Left ventricle myocardium superior (tissue), 1 donor: ENCODE results near the gene REEP1. TPM values are rescaled to one million over a fixed set of nuclear protein-coding genes. Genes with fewer than 3 reads are reported as not detected.
"Not testable (repeated sequence)": the region's sequence is repeated elsewhere in the genome, so short reads cannot be mapped to it uniquely, and the experiment has no call there.

Source experiments
- ATAC-seq: fragments of 200-7000 bp; cut with Tn5 transposase; one replicate; pipeline ENCODE4 v1.9.1; 2020; ENCODE audit warnings: mild to moderate bottlenecking, moderate library complexity
- DNase-seq: peaks from one replicate; pipeline ENCODE4 v3.0.0-alpha.2; 2020
- intact Hi-C: fragments of 100-400 bp; cut with micrococcal nuclease; formaldehyde crosslinking; loops from one replicate; pipeline ENCODE4 v1.11.0; 2022
- total RNA-seq: library from RNA; stranded (reverse); fragmentation: NEBNext Ultra II Directional; extraction: Animal tissue kit (Norgen Biotek cat#: 25700); gene quantifications from one replicate; pipeline ENCODE4 v1.2.1, GENCODE V29; 2021
- donor health status: DM: no; HTN: yes; CAD: no; lungs with severe emphysema.

The REEP1 gene
- total RNA-seq, 1 donor from 2014 or later, result 21.3 TPM

DNA sequence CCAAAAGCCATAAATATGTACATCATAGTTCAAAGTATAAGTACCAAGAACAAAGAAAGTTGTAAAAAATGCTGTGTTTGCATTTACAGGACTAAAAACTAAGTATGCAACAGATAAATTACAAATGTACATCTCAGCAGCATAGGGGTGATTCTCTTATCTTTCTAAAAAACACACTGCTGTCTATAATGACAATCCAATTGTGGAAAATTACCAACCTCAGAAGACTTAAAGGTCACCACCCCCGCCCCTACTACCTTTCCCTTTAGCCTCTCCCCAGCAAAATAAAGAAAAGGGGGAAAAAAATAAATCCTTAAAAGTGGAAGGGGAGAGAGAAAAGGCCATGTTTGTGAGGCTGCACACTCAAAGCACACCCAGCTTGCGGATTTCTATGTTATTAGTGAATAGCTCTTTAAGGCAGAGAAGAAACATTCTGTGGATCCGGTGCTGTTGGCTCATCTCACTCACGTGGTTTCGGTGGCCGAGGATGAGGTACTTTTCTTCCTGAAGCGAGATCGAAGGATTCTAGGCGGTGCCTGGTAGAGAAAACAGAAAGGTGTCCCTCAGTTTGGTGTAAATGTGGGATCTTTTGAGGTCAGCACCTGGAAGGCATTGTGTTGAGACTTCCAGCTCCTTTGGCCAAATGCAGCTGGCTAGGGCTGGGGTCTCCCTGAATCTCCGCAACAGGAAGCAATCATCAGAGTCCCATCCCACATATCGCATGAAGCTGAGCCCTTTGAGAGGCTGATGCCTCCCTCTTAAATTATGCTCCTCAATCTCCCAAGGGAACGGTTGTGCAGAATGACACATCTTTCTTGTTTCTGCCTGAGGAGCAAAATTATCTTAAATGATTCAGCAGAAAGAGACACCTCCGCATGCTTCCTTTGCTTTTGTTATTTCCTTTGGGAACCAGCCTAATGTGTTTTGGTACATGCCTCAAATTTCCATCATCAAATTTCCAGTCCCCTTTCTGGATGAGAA lies 120.6 kb downstream of the REEP1 start:
- DNase-seq (no peak), ATAC-seq (no peak)
- intact Hi-C loops, result no loop called here

DNA sequence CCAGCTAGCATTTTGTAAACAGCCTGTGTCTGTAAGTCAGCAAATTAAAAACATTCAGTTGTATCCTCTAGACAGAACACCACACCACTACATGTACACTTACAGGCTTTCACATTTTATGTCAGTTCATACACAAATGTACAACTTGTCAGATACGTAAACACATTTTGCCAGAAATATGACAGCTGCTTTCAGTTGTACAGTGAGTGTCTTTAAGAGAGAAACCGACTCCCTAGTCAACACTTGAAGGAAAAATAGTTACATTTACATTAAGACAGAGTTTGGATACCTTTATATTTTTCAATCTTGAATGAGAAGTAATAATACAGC lies 123.0 kb downstream of the REEP1 start:
- DNase-seq (no peak), ATAC-seq (no peak)
- intact Hi-C loops, result no loop called here

DNA sequence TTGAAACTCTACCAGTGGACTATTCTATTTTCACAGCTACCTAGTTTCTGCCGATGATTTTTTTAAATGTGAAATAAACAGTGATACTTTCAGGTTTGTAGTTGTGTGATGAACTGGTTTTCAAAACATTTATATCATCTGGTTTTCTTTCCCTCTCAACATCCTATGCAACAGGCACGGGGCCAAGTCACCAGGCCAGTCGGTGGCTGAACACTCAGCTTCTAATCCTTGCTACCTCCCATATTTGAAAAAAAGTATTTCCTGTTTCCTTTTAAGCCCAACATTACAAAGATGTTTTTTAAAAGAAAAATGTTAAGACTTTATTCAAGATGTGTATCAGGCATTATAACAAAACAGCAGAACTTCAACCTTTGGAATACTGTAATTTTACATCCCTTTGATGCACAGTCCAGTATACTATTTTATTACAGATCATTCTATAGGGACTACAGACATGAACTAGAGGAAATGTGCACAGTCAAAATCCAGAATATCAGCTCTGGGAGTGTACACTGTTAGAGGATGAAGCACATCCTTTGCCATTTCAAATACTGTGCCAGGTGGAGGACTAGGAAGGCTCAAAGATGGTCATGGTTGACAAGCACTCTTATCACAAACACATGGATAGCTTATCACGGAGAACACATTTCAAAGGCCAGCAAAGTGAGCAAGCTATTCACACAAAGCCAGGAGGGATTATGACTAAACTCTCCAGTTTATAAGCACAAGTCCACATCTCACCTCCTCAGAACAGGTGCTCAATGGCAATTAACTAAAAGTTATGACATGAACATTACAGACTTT lies 123.5 kb downstream of the REEP1 start:
- DNase-seq, result no peak
- intact Hi-C loops, result no loop called here
- ATAC-seq, result no peak

DNA sequence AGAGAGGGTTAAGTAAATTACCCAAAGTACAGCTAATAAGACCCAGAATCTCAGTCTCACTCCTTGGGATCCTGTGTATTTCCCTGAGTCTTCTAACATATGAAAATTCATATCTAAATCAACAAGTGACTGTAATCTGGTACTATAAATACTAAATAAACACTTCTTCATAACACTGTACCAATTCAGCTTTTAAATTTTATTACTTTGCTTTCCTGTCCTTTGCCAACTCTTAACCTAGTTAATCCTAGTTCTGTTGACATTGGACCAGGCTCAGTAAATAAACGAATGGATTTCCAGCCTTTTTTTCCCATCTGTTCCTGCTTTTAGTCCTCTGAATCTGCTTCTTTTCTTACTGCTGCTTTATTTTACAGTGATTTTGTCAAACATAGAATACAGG lies 124.4 kb downstream of the REEP1 start:
- no peak for DNase-seq
- ATAC-seq, result no peak
- intact Hi-C loops, result no loop called here

DNA sequence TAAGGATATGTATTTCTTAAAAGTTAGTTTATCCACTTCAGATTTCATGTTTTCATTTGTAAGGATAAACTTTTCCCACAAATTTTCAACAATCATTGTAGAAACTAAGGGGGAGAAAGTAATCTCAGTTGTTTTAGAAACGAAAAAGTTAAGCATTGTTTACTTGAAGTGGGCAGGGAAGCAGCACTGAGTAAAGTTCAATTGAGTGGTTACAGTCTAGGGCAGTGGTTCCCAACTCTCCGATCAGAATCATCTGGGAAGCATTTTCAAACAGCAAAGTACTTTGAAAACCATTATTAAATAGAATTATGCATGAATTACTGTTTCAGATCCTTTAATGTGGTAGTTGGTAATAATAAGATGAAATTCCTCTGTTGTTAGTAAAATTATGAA lies 125.6 kb downstream of the REEP1 start:
- ATAC-seq (no peak), DNase-seq (no peak)
- intact Hi-C loops, result no loop called here

DNA sequence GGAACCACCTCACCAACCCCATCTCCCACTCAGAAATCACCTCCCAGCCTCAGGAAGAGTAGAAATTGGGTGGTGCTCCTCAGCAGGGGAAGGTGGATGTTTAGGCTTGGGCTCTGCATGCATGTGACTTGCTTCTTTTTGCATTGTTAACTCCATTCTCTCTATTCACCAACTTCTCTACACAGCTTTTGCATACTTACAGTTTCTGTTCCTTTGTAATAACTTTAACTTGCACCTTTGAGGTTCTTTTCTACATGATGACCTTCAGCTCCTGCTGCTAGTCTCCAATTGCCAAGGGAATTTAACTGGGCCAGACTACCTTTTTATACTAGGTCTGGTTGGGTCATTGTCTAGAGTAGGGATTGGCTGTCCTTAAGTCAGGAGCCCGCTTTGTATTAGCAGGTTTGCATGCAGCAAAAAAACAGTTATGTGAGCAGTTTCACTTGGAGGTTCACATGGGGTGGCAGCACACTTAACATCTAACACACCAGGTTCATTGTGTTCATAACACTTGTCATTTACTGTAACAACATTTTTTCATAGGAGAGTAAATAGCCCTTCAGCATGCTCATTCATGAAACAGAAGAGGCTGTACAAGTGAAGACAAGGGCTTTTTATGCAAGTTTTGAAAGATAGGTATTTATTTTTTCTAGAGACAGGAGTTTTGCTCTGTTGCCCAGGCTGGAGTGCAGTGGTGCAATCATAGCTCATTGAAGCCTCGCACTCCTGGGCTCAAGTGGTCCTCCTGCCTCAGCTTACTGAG lies 126.2 kb downstream of the REEP1 start:
- intact Hi-C loops, result no loop called here
- ATAC-seq, result no peak
- DNase-seq, result no peak

DNA sequence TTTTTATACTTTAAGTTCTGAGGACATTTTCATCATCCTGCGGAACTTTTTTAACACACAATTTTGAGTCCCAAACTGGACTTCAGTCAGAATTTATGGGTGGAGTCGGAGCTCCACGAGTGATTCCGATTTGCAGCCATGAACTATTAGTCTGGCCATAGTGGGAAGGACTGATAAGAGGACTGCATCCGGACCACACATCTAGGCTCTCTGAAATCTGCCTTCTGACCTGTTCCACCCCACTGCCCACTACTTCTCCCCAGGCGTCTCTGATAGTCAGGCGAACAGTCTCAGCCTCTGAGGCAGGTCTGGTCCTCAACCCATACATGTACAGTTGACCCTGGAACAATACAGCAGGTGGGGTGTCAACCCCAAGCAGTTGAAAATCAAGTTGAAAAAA lies 133.0 kb downstream of the REEP1 start:
- DNase-seq (no peak), ATAC-seq (no peak)
- intact Hi-C loops, result no loop called here

DNA sequence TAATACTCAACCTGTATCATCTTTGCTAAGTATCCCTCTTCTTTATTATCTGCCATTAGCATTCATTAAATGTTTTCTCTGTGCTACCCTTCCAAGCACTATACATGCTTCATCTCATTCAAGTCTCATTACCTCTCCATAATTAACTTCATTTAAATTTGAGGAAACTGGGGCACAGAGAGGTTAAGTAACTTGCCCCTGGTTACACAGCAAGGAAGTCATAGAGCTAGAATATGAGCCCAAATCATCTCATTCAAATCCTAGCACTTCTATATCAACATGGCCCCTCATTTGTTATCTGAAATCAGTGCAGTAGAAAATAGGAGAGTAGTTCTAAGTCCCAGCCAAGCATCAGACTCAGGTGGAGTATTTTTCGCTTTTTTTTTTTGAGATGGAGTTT lies 133.8 kb downstream of the REEP1 start:
- intact Hi-C loops, result no loop called here
- ATAC-seq (no peak), DNase-seq (no peak)

DNA sequence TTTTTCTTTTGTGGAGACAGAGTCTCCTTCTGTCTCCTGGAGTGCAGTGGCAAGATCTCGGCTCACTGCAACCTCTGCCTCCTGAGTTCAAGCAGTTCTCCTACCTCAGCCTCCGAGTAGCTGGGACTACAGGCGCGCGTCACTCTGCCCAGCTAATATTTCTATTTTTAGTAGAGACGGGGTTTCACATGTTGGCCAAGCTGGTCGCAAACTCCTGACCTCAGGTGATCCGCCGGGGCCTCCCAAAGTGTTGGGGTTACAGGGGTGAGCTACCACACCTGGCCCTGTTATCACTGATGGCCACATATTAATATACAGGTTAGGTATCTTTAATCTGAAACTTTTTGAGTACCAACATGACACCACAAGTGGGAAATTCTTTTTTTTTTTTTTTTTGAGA lies 134.7 kb downstream of the REEP1 start:
- intact Hi-C loops, result no loop called here
- DNase-seq (no peak), ATAC-seq (peak; percentile 42)

DNA sequence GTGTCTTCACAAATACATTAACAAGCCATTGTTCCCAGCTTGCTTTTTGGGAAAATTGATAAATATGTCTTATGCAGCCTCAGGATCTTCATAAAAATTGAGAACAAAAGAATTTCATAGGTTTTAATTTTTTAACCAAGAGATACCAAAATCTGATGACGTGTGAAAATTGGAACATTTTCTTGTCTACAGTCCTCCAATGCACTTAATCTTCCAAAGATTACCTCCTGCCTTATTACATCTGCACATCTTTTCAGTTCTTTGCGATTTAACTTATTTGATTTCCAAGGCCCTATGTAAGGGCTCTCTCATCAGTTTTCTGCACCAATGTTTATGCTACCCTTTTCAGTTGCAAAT lies 135.1 kb downstream of the REEP1 start:
- DNase-seq (no peak), ATAC-seq (no peak)
- intact Hi-C loops, result no loop called here

DNA sequence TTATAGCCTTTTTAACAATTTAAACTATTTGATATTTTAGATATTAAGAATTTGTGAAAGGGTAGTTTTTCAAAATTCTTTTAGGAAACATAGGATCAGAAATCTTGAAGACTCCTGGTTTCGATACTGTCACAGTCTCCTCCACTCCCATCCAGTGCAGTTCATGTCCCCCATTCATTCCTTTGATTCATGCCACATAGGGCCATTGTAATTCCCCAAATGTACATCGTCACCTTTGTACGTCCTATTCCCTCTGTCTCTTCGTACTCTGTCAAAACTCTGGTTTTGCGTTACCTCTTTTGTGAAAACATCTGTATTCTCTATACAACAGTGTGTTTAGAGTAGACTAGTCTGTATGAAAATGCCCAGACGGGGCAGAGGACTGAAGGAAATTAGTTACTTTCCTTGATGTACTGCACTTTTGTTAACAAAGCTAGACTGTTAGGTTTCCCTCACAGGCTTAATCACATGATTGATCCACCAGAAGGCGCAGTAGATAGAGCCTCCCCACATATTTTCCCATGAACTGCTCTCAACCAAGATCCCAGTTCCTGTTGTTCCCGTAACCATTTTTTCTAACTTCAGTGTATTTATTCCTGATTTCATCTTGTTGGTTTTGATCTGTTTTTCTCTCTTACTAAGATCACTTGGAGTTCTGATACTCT lies 135.6 kb downstream of the REEP1 start:
- intact Hi-C loops, result no loop called here
- DNase-seq (no peak), ATAC-seq (peak; percentile 21)

DNA sequence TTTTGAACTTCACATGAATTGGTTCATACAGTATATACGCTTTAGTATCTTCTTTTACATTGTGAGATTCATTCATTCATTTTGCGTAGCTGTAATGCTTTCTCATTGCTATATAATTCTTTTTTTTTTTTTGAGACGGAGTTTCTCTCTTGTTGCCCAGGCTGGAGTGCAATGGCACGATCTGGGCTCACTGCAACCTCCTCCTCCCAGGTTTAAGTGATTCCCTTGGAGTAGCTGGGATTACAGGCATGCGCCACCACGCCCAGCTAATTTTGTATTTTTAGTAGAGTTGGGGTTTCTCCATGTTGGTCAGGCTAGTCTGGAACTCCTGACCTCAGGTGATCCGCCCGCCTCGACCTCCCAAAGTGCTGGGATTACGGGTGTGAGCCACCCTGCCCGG lies 136.9 kb downstream of the REEP1 start:
- ATAC-seq, intact Hi-C loops, DNase-seq: not testable (repeated sequence)

DNA sequence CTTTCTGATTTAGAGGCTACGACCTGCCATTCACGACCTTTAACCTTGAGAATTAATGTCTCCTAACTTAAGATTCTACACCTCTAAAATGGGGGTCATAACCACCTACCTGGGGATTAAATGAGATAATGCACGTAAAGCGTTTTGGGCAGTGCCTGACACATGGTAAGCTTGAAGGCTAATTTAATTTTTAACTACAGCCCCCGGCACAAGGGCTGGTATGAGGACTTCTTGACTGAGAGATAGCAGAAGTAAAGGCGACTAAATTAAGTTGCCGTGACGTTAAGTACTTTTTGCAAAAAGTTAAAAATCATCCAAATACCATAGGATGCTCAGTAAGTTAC lies 137.6 kb downstream of the REEP1 start:
- no peak for DNase-seq
- ATAC-seq, result no peak
- intact Hi-C loops, result no loop called here

DNA sequence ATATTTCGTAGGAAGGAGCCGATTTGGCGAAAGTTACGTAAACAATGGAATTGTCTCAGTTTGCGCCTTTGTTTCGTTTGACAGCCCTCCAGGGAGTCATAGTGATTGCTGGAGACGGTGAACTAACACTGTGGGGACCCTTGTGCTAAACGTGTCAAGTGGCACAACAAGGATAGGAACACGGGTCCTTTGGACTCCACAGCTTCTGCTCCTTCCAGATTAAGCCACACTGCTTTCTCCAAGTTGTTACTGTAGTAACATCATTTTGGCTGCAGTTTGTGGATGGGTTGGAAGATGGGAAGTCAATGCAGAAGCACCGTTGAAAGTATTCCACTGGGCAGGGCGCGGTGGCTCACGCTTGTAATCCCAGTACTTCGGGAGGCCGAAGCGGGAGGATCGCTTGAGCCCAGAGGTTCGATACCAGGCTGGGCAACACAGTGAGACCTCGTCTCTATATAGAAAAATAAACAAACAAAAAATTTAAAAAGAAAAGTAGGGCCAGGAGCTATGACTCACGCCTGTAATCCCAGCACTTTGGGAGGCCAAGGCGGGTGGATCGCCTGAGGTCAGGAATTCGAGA lies 141.5 kb downstream of the REEP1 start:
- intact Hi-C loops, result no loop called here
- DNase-seq, result no peak
- no peak for ATAC-seq

DNA sequence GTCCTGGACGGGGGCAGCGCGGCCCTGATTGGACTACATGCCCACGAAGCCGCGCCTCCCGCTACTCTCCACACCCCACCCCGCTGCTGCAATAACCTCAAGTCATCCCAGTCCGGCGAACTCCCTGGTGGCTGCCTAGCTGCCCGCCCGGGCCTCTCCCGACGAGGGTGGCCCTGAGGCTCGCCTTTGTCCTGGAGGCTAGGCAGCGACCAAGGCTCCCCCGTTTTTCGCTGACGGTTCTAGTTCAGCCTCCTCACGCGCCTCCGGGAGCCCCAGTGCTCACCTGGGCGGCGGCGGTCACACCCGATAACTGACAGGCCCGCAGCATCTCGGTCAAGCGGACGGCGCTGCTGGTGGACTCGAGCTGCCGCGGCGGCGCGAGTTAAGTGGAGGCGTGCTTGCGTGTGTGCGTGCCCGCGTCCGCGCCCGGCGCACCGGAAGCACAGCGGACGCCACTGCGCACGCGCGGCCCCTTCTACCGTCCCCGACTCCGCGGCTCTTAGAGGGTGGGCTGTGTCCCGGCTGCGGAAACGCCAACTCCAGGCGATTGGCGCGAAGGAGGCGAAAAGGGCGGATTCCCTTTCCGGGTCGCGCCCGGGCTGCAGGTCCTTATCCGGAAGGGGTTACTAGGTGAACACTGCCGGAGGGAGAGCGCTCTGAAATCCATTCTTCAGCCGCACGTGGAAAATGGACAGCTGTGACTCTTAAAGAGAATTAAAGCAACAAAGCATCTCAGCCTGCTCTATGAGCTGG lies 142.2 kb downstream of the REEP1 start, which contains the start of gene IMMT:
IMMT (minus strand) TSS at position 408 of the 753 bp plus-strand sequence; CDS start at position 328, 80 bp downstream.
- ATAC-seq (peak; percentile 92), DNase-seq (peak; percentile 98)
- intact Hi-C loops, result no loop called here

DNA sequence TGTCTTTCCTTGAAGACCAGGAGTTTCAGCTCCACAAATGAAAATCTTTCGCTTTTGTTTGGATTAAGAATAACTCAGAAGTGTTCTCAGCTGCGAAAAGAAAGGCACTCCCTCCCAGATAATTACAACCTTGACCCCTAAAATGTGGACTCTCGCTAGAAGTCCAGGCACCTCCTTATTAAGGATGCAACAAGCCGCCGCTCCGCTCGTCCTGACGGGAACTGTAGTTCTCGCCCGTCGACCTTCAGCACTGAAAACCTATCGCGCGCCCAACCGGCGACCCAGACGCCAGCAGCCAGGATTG lies 142.7 kb downstream of the REEP1 start:
- DNase-seq (no peak), ATAC-seq (no peak)
- intact Hi-C loops, result no loop called here

DNA sequence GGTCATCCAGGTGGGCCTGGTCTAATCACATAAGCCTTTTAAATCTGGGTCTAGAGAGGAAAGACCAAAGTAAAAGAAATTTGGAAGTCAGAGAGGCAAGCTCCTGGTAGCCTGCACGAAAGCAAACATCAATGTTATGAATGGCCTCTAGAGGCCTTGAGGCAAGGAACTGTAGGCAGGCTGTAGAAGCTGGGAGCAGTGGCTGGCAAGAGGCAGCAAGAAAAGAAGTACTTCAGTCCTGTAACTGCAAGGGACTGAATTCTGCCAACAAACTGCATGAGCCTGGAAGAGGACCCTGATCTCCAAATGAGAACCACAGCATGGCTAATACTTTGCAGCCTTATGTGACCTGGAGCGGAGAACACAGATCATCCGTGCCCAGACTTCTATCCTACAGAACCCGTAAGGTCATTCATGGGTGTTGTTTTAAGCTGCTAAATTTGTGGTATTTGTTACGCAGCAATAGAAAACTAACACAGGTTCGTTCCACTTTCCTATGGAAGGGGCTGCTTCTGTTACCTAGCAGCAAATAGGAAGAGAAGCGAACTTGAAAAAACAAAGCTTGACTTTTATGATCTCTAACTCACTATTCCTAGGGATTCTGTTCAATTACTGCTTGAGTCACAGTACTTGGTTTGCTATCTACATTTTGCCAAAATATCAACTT lies 143.4 kb downstream of the REEP1 start:
- DNase-seq, result no peak
- intact Hi-C loops, result no loop called here
- ATAC-seq, result no peak

DNA sequence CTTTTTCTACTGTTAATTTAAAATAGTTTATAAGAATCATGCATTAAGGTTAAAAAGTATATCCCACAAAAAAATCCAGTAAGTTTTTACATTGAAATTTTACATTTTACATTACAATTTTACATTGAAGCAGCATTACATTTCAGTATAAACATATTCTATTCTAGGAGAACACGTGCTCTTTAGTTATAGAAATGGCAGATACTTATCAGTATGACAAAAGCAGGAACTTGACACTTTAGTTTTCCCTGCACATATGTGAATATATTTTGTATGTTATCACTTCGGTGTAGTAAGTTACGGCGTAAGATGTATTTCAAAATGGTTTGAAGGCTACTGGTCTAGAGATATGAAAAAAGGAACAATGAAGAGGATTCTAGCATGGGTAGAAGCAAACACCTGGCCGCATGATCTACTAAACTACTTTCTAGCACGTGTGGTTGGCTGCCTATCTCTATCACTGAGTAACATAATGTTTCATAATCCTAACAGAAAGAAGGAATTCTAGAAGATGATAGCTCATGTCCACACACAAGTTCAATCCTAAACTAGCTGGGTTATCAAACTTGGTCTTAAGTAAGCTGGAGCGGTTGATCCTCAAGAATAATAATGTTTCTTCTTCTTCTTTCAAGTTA lies 147.5 kb downstream of the REEP1 start:
- ATAC-seq (no peak), DNase-seq (no peak)
- intact Hi-C loops, result no loop called here
